Kidney glomerular epithelial cell (primary cell): Measurements from ENCODE around the gene GRM8.
A peak's percentile ranks its signal among the peaks of the same experiment; 100 is the strongest.

ENCODE experiments used
- DNase-seq: peaks from one replicate; lab custom pipeline; 2025; lab: John Stamatoyannopoulos, UW

GRM8 gene

GRCh38 chr7:126511046-126511445 is 741.7 kb downstream of the GRM8 start:
- no peak for DNase-seq

GRCh38 chr7:126501617-126502016 is 751.1 kb downstream of the GRM8 start:
- DNase-seq, result no peak

GRCh38 chr7:126499481-126499880 is 753.3 kb downstream of the GRM8 start:
- DNase-seq, result no peak

GRCh38 chr7:126495733-126496132 is 757.0 kb downstream of the GRM8 start:
- no peak for DNase-seq

GRCh38 chr7:126495001-126495400 is 757.7 kb downstream of the GRM8 start:
- no peak for DNase-seq

- DNase-seq, result no peak
These were observed 758.9 kb downstream of the GRM8 start for GRCh38 chr7:126493801-126494200.

- DNase-seq, result no peak
These were observed 762.9 kb downstream of the GRM8 start for GRCh38 chr7:126489874-126490273.

- no peak for DNase-seq
These were observed 764.9 kb downstream of the GRM8 start for GRCh38 chr7:126487728-126488442.

- DNase-seq, result no peak
These were observed 765.9 kb downstream of the GRM8 start for GRCh38 chr7:126486806-126487205.

GRCh38 chr7:126485791-126486190 is 767.0 kb downstream of the GRM8 start:
- DNase-seq, result no peak

- DNase-seq, result no peak
These were observed 768.8 kb downstream of the GRM8 start for GRCh38 chr7:126483972-126484371.

GRCh38 chr7:126472825-126473224 is 779.9 kb downstream of the GRM8 start:
- DNase-seq, result no peak

GRCh38 chr7:126462405-126462804 is 790.3 kb downstream of the GRM8 start:
- no peak for DNase-seq

GRCh38 chr7:126460664-126461063 is 792.1 kb downstream of the GRM8 start:
- DNase-seq, result no peak

GRCh38 chr7:126453104-126453503 is 799.6 kb downstream of the GRM8 start:
- no peak for DNase-seq

- no peak for DNase-seq
These were observed 802.5 kb downstream of the GRM8 start for GRCh38 chr7:126450269-126450671.

- DNase-seq, result no peak
These were observed 803.0 kb downstream of the GRM8 start for GRCh38 chr7:126449611-126450268.

GRCh38 chr7:126447984-126448383 is 804.8 kb downstream of the GRM8 start:
- DNase-seq, result no peak

GRCh38 chr7:126445991-126446390 is 806.8 kb downstream of the GRM8 start:
- DNase-seq, result no peak

- DNase-seq, result peak; percentile 18
These were observed 808.8 kb downstream of the GRM8 start for GRCh38 chr7:126443951-126444350.

- DNase-seq, result no peak
These were observed 809.8 kb downstream of the GRM8 start for GRCh38 chr7:126442908-126443307.

GRCh38 chr7:126441745-126442144 is 811.0 kb downstream of the GRM8 start:
- no peak for DNase-seq

- no peak for DNase-seq
These were observed 812.2 kb downstream of the GRM8 start for GRCh38 chr7:126440542-126440941.
